Effector memory CD8-positive, alpha-beta T cell (primary cell): ENCODE results near the gene NPHP3.

Source experiments
- ATAC-seq: fragments of 150-1000 bp; cut with Tn5 transposase; replicated peaks from 2 replicates; pipeline ENCODE4 v1.10.0; 2021; ENCODE audit warnings: mild to moderate bottlenecking, moderate library complexity
- DNase-seq, 3 experiments: peaks; one replicate each; pipeline ENCODE4 v3.0.0; 2021
- H3K27ac Mint-ChIP-seq, 2 donors: one replicate each; pipeline ENCODE4 v1.8.0; 2022; ENCODE audit warnings: mild to moderate bottlenecking in 2 of 2, mixed read lengths in 2 of 2, moderate library complexity in 2 of 2
- H3K27me3 Mint-ChIP-seq, 2 donors: one replicate each; pipeline ENCODE4 v1.8.0; 2022; ENCODE audit warnings: mixed read lengths in 2 of 2
- H3K36me3 Mint-ChIP-seq: one replicate; pipeline ENCODE4 v1.8.0; 2022; ENCODE audit warnings: mild to moderate bottlenecking, moderate library complexity, mixed read lengths; ENCODE audit not compliant: insufficient read depth
- H3K4me1 Mint-ChIP-seq, 2 donors: one replicate each; pipeline ENCODE4 v1.8.0; 2022; ENCODE audit warnings: low read depth in 2 of 2, mixed read lengths in 2 of 2
- H3K4me3 Mint-ChIP-seq, 2 donors: one replicate each; pipeline ENCODE4 v1.8.0; 2022; ENCODE audit warnings: mild to moderate bottlenecking in 2 of 2, mixed read lengths in 2 of 2, moderate library complexity in 2 of 2
- H3K9me3 Mint-ChIP-seq, 2 donors: one replicate each; pipeline ENCODE4 v1.8.0; 2022; ENCODE audit warnings: mixed read lengths in 2 of 2

Gene NPHP3

GRCh38 chr3:132721479-132722164 lies 587 bp downstream of the NPHP3 start:
- Mint-ChIP-seq H3K27ac (peak overlapping the region; percentile 84 to 93), H3K4me1 (peaks cover 22 to 30% of the 10 kb centered on the region in 2 donors), H3K36me3 (peaks cover 21% of the 10 kb centered on the region), H3K9me3 (no peaks in the 10 kb centered on the region), H3K4me3 (peak overlapping the region; percentile 82 to 91), H3K27me3 (no peaks in the 10 kb centered on the region)
- peak; percentile 19 for ATAC-seq
- no peak for DNase-seq

DNA sequence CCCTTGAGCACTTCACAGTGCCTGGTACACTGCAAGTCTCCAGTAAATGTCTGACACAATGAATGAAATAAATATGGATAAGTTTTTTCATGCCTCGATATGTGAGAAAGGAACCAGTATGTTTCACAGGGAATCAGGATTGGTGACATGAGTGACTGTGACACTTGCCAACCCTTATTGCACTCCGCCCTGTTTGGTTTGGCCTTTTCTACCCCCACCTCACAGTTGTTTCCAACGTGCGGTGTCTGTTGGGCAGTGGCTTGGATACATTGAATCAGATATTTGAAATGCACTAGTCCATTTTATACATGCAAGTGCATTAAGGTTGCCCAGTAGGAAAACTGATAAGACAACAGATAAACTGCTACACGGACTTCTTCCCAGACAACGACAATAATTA lies 2.0 kb downstream of the NPHP3 start:
- Mint-ChIP-seq H3K27me3 (no peaks in the 10 kb centered on the region), H3K27ac (no peak overlapping the region), H3K4me3 (peak overlapping the region; percentile 82 to 91), H3K4me1 (peaks cover 24 to 38% of the 10 kb centered on the region in 2 donors), H3K9me3 (no peaks in the 10 kb centered on the region), H3K36me3 (peaks cover 25% of the 10 kb centered on the region)
- ATAC-seq (no peak), DNase-seq (no peak)

DNA sequence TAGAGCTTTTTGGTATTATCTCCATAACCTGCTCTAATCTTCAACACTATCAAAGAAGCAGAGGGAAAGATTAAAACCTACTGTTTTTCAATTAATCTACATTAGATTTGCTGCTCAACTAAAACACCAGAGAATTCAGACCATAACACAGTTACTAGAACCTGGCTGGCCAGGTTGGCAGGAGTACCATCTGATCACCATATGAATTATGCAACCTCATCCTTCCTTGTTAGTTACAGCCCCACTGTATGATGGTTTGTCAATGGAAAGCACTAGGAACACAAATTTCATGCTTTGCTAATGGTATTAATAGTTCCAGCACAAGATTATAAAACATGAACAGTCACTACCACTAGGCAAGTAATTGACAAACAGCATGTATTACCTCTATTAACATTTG lies 5.8 kb downstream of the NPHP3 start:
- Mint-ChIP-seq H3K36me3 (peaks cover 33% of the 10 kb centered on the region), H3K4me3 (no peak overlapping the region), H3K9me3 (no peaks in the 10 kb centered on the region), H3K4me1 (peaks cover 21 to 35% of the 10 kb centered on the region in 2 donors), H3K27me3 (no peaks in the 10 kb centered on the region), H3K27ac (no peak overlapping the region)
- no peak for ATAC-seq
- DNase-seq = no peak

DNA sequence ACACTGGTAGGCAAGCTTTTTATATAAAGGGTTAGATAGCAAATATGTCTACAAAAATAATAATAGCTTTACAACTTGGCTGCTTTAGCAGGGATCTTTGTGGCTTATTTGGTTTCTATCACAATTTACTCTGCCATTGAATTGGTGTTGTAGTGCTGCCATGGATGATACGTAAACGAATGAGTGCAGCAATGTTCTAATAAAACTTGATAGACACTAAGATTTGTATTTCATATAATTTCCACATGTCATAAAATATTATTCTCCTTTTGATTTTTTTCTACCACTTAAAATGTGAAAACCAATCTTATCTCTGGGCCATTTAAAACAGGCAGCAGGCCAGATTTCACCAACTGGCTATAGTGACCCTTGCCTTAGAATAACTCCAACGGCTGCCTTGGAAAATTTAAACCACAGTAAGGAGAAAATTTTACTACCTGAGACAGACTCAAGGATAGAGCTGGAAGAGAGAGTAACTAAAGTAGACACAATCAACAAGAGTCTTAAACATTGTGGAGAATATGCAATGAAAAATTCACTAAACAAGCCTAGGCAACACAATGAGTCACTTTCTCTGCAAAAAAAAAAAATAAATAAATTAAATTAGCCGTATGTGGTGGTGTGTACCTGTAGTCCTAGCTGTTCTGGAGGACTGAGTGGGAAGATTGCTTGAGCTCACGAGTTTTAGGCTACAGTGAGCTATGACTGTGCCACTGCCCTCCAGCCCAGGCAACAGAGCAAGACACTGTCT lies 8.1 kb downstream of the NPHP3 start:
- no peak overlapping the region for H3K4me3 Mint-ChIP-seq
- peaks cover 6 to 14% of the 10 kb centered on the region in 2 donors for H3K4me1 Mint-ChIP-seq
- H3K36me3 Mint-ChIP-seq = peaks cover 45% of the 10 kb centered on the region
- ATAC-seq = no peak
- no peaks in the 10 kb centered on the region for H3K27me3 Mint-ChIP-seq
- DNase-seq = no peak
- no peaks in the 10 kb centered on the region for H3K9me3 Mint-ChIP-seq
- no peak overlapping the region for H3K27ac Mint-ChIP-seq

DNA sequence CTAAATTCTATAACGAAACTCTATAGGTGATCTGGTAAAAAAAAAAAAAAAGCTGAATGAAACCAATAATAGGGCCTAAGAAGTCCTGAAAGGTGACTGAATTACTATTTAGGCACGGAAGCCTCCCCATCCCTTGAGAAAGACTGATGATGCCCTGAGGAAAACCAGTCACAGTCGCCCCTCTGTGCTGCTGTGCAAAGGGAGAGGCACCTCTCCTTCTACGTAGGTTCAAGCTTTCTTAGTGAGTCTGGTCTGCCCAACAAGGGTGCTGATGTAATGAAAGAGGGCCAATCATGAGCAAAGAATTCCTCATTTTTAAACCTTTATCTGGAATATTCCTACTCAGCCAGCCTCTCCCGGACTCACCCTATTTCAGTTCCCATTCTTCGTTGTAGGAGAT lies 11.9 kb downstream of the NPHP3 start:
- no peaks in the 10 kb centered on the region for H3K9me3 Mint-ChIP-seq
- ATAC-seq (no peak), DNase-seq (no peak)
- H3K27me3 Mint-ChIP-seq = no peaks in the 10 kb centered on the region
- H3K36me3 Mint-ChIP-seq = peaks cover 45% of the 10 kb centered on the region
- no peaks in the 10 kb centered on the region for H3K4me1 Mint-ChIP-seq
- no peak overlapping the region for H3K4me3 Mint-ChIP-seq
- peak overlapping the region in 1 of 2 donors; percentile 72 for H3K27ac Mint-ChIP-seq

GRCh38 chr3:132709761-132710160 lies 12.4 kb downstream of the NPHP3 start:
- DNase-seq = no peak
- peaks cover 46% of the 10 kb centered on the region for H3K36me3 Mint-ChIP-seq
- H3K27me3 Mint-ChIP-seq = no peaks in the 10 kb centered on the region
- no peak overlapping the region for H3K4me3 Mint-ChIP-seq
- no peaks in the 10 kb centered on the region for H3K9me3 Mint-ChIP-seq
- H3K4me1 Mint-ChIP-seq = no peaks in the 10 kb centered on the region
- no peak overlapping the region for H3K27ac Mint-ChIP-seq
- no peak for ATAC-seq

- H3K27me3 Mint-ChIP-seq = no peaks in the 10 kb centered on the region
- ATAC-seq = no peak
- no peak overlapping the region for H3K4me3 Mint-ChIP-seq
- H3K9me3 Mint-ChIP-seq = no peaks in the 10 kb centered on the region
- peaks cover 0 to 3% of the 10 kb centered on the region in 2 donors for H3K4me1 Mint-ChIP-seq
- peak overlapping the region in 1 of 2 donors; percentile 60 for H3K27ac Mint-ChIP-seq
- H3K36me3 Mint-ChIP-seq = peaks cover 64% of the 10 kb centered on the region
- no peak for DNase-seq
These were observed 18.5 kb downstream of the NPHP3 start for GRCh38 chr3:132703733-132704132.

GRCh38 chr3:132695422-132695821 lies 26.8 kb downstream of the NPHP3 start:
- DNase-seq = no peak
- Mint-ChIP-seq H3K36me3 (peaks cover 64% of the 10 kb centered on the region), H3K4me3 (no peak overlapping the region), H3K27ac (peak overlapping the region in 1 of 2 donors; percentile 70), H3K4me1 (no peaks in the 10 kb centered on the region), H3K27me3 (no peaks in the 10 kb centered on the region), H3K9me3 (no peaks in the 10 kb centered on the region)
- ATAC-seq = no peak

DNA sequence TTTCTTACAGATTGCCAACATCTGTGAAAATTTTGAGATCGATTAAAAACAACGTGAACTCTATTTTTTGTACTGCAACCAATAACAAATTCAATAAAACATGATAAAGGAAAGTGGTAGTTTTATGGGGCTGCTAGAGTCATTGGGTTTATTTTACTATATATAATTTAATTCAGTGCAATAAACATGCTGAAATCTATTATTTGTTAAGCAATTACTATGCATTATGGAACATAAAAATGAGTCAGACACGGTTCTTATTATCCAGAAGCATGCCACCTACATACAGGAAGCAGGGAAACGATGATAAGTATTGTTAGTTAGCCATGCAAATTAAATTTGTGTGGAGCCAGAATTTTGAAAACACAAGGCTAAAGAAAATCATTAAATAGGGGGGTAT lies 27.2 kb downstream of the NPHP3 start:
- H3K4me3 Mint-ChIP-seq = no peak overlapping the region
- H3K9me3 Mint-ChIP-seq = no peaks in the 10 kb centered on the region
- no peak overlapping the region for H3K27ac Mint-ChIP-seq
- no peak for DNase-seq
- H3K27me3 Mint-ChIP-seq = no peaks in the 10 kb centered on the region
- ATAC-seq = no peak
- H3K4me1 Mint-ChIP-seq = no peaks in the 10 kb centered on the region
- peaks cover 64% of the 10 kb centered on the region for H3K36me3 Mint-ChIP-seq

DNA sequence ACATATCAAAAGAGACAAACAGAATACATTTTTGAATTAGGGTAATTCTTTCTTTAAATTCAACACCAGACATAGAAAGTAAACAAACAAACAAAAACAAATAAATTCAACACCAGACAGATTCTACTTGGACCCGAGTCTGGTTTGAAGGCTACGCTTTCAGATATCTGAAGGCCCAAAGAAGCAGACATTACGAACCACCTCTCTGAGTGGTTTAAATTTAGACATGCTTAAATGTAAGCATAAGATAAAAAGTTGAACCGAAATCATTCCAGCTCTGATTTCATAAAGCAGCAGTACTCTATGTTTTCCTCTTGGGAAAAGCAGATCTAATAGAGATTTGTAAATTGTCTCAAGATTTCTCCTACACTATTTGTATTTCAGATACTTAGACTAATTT lies 32.2 kb downstream of the NPHP3 start:
- Mint-ChIP-seq H3K27me3 (no peaks in the 10 kb centered on the region), H3K4me3 (no peak overlapping the region), H3K4me1 (no peaks in the 10 kb centered on the region), H3K36me3 (peaks cover 65% of the 10 kb centered on the region), H3K9me3 (no peaks in the 10 kb centered on the region), H3K27ac (no peak overlapping the region)
- ATAC-seq (no peak), DNase-seq (no peak)

- Mint-ChIP-seq H3K4me1 (no peaks in the 10 kb centered on the region), H3K27ac (peak overlapping the region; percentile 36 to 64), H3K4me3 (no peak overlapping the region), H3K27me3 (no peaks in the 10 kb centered on the region), H3K9me3 (no peaks in the 10 kb centered on the region), H3K36me3 (peaks cover 53% of the 10 kb centered on the region)
- no peak for DNase-seq
- ATAC-seq = no peak
These were observed 40.0 kb downstream of the NPHP3 start for GRCh38 chr3:132682201-132682600.

DNA sequence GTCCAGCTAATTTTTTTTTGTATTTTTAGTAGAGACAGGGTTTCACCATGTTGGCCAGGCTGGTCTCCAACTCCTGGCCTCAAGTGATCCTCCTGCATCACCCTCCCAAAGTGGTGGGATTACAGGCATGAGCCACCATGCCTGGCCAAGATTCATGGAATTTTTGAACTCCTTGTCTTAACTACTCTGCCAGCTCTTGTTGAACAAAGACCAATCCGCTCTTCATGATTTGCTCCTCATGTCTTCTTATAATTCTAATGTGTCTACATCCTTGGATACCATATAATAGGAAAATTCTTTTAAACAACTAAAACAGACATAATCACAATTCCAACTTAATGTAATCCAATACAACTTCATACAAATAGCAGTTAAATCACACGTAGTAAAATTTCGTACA lies 40.8 kb downstream of the NPHP3 start:
- ATAC-seq = no peak
- Mint-ChIP-seq H3K4me3 (no peak overlapping the region), H3K9me3 (no peaks in the 10 kb centered on the region), H3K36me3 (peaks cover 51% of the 10 kb centered on the region), H3K4me1 (no peaks in the 10 kb centered on the region), H3K27me3 (no peaks in the 10 kb centered on the region), H3K27ac (peak overlapping the region; percentile 39 to 64)
- no peak for DNase-seq

GRCh38 chr3:132679911-132680310 lies 42.3 kb downstream of the NPHP3 start:
- DNase-seq (no peak), ATAC-seq (no peak)
- no peak overlapping the region for H3K4me3 Mint-ChIP-seq
- peaks cover 0 to 4% of the 10 kb centered on the region in 2 donors for H3K4me1 Mint-ChIP-seq
- H3K9me3 Mint-ChIP-seq = no peaks in the 10 kb centered on the region
- peaks cover 54% of the 10 kb centered on the region for H3K36me3 Mint-ChIP-seq
- no peaks in the 10 kb centered on the region for H3K27me3 Mint-ChIP-seq
- peak overlapping the region in 1 of 2 donors; percentile 1 for H3K27ac Mint-ChIP-seq

DNA sequence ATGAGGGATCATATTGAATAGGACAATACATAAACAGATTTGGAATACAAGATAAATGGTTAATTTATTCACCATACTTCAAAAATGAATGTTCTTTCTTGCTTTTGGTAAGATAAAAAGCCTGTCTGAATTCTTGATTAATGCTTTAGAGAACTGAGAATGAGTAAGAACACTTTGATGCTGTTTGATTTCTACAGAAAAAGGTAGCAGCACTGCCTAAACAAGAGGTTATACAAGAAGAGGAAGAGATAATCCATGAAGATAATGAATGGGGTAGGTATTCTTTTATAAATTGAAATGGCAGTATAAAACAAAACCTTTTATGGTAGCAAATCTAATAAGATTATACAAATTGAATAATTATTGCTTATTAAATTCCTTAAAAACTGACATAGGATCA lies 46.8 kb downstream of the NPHP3 start:
- DNase-seq = no peak
- peaks cover 0 to 4% of the 10 kb centered on the region in 2 donors for H3K4me1 Mint-ChIP-seq
- H3K4me3 Mint-ChIP-seq = no peak overlapping the region
- no peaks in the 10 kb centered on the region for H3K27me3 Mint-ChIP-seq
- peaks cover 44% of the 10 kb centered on the region for H3K36me3 Mint-ChIP-seq
- H3K9me3 Mint-ChIP-seq = no peaks in the 10 kb centered on the region
- ATAC-seq = no peak
- peak overlapping the region in 1 of 2 donors; percentile 60 for H3K27ac Mint-ChIP-seq
